GM12874 (cell line): Measurements from ENCODE around the gene MITF.

Experiments
- TF ChIP-seq, protein P1 (sequence below): IDR thresholded peaks from 2 replicates; pipeline ENCODE4 v1.5.1; 2011; ENCODE audit warnings: low read depth, mild to moderate bottlenecking, control low read depth, low read length, moderate library complexity; ENCODE audit not compliant: insufficient read depth

Gene MITF

DNA sequence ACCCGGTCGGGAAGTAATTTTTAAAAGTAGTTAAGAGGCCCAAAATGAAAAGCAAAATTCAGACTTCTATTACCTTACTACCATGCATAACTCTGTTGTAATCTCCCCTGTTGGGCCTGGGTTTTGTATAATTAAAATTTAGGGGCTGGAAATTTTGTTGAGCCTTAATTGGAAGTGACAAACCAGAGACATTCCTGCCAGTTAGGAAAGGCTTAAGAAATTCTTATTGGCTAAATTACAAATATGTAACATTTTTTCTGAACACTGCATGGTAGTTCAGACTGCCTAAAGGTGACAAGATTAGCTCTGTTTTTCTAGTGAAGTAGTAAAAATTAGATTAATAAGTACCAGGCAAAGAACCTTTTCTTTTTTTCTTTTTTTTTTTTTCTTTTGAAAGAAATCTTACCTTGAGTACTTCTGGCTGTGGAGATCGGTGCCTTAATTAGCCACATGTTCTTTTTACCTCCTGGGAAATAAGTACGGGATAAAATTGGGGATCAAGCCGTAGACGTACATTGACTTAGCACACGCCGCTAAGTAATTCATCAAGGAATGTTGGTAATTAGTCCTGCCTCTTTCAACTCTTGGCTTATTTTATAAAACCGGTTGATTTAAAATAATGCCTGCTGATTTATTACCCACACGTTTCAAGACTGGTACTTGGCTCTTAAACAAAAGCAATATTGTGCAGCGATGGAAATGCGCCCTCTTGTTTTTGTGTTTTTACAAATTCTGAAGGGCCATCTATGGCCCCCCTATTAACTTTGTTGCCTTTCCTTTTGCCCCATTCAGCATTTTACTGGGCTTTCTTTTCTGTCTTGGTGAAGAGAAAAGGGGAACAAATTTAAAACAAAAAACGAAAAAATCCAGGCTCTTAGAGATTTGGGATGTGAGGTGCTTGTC lies 149.0 kb downstream of the MITF start:
- TF ChIP-seq, protein P1, sequence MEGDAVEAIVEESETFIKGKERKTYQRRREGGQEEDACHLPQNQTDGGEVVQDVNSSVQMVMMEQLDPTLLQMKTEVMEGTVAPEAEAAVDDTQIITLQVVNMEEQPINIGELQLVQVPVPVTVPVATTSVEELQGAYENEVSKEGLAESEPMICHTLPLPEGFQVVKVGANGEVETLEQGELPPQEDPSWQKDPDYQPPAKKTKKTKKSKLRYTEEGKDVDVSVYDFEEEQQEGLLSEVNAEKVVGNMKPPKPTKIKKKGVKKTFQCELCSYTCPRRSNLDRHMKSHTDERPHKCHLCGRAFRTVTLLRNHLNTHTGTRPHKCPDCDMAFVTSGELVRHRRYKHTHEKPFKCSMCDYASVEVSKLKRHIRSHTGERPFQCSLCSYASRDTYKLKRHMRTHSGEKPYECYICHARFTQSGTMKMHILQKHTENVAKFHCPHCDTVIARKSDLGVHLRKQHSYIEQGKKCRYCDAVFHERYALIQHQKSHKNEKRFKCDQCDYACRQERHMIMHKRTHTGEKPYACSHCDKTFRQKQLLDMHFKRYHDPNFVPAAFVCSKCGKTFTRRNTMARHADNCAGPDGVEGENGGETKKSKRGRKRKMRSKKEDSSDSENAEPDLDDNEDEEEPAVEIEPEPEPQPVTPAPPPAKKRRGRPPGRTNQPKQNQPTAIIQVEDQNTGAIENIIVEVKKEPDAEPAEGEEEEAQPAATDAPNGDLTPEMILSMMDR = no peak

DNA sequence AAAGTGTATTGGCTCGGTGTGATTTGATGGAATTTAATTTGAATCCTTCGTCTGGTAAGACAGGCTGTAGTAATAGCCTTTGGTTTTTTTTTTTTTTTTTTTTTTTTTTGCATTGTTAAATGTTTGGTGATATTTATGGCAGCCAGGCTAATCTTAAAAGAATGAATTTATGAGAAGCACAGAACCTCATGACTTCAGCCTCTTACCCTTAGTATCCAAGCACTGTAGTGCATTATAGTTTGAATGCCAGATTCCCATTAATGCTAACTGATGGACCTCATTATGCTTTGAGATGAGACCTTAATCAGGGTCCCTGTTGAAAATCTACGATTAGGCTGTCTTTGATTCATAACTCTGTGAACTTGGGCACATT lies 149.7 kb downstream of the MITF start:
- TF ChIP-seq, protein P1 = no peak

DNA sequence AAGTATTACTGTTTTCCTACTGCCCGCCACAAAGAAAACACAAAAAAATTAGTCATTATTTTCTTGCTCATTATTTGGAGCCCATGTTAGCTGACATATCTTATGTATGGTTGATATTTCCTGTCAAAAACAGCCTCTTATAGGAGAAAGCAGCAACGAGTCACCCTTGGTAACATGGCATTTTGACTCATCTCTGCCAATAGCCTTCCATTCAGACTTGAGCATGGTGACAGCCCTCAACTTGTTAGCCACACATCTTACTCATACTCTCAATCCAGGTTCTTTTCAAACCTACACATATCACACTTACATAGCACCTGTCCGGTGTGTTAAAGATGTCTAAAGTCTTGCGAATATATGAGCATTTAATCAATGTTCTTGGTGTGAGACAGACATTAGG lies 150.8 kb downstream of the MITF start:
- TF ChIP-seq, protein P1 = no peak

DNA sequence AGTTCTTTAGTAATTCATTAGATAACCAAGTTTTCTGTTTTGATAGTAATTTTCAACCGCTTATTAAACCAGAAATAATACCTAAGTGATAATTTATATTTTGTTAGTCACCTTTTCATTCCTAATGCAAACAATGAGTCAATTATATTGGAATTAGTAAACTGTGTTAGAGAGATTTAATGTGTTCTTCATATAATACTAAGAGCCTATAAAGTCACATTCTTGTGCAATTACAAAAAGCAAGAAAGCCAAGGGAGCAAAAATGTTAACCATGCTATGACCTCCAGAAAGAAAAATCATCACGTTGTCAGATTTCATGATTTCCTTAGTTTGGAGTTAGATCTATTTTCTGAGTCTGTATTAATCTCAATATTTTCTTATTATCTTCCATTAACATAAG lies 151.4 kb downstream of the MITF start:
- TF ChIP-seq, protein P1 = no peak

DNA sequence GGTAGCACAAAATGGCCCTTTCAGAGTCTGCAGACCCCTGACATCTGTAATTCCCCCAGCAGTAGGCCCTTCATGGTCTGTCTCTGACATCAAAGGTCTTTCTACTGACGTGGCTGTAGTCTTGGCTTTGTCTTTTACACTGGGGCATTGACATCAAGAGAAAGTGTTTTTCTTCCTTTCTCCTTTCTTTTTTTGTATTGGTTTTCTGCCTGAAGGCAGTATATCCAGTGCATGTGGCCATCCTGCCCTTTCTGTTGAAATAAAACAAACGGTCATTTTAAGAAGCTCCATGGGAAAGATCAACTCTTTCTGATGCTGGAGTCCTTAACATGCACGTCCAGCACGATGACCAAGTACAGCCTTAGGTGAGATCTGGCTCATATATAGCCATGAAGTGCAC lies 153.4 kb downstream of the MITF start:
- TF ChIP-seq, protein P1 = no peak

DNA sequence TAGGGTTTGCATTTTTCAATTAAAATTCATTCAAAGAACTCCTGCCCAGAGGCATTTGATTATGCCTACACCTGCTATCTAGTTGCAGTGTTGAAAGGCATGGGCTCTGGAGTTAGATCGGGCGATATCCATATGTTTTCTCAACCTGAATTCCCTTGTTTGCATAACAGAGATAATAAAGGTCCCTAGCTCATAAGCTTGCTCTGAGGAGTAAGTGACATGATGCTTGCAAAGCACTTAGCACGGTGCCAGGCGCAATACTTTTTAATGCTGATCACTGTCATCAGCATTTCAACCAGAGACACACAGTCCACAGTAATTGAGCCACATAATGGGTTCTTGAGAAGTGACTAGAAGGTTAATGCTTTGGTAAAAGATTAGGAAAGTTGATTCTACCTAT lies 154.0 kb downstream of the MITF start:
- TF ChIP-seq, protein P1 = no peak

DNA sequence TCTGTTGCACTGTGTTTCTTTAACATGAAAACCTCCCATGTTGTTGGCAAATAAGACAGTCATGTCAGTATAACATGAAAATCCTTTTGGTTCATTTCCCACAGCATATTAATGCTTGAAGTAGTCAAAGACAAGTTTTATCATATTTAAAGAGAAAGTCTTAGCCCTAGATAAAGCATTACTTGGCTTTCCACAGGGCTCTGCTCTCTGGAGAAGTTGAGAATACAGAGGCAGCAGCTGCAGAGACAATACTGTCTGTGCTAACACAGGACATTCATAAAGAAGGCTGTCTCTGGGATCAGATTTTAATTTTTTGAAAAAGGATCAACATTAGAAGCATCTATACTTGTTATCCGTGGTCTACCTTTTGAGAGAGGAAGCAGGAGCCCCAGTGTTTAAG lies 156.8 kb downstream of the MITF start:
- TF ChIP-seq, protein P1 = no peak
